HG02610 (cell line): ENCODE results near the gene ZNF853.

Source experiments
- ATAC-seq: cut with Tn5 transposase; IDR thresholded peaks from one replicate; pipeline ENCODE4 v1.9.1; 2021; ENCODE audit warnings: mild to moderate bottlenecking, moderate library complexity; ENCODE audit not compliant: unreplicated experiment

Gene ZNF853

GRCh38 chr7:6604458-6604857 lies 11.0 kb upstream of the ZNF853 start:
- no peak for ATAC-seq

- ATAC-seq: no peak
These were observed 8.4 kb upstream of the ZNF853 start for GRCh38 chr7:6606866-6607583.

- ATAC-seq: no peak
These were observed 7.8 kb upstream of the ZNF853 start for GRCh38 chr7:6607651-6608051.

- no peak for ATAC-seq
These were observed 7.3 kb upstream of the ZNF853 start for GRCh38 chr7:6608081-6608480.

GRCh38 chr7:6608794-6609193 lies 6.6 kb upstream of the ZNF853 start:
- ATAC-seq: no peak

- no peak for ATAC-seq
These were observed 2.6 kb upstream of the ZNF853 start for GRCh38 chr7:6612819-6613218.

GRCh38 chr7:6613706-6614105 lies 1.7 kb upstream of the ZNF853 start:
- no peak for ATAC-seq

- ATAC-seq: no peak
These were observed 529 bp downstream of the ZNF853 start for GRCh38 chr7:6615723-6616555.

GRCh38 chr7:6616854-6617643 lies 1.6 kb downstream of the ZNF853 start:
- no peak for ATAC-seq

- no peak for ATAC-seq
These were observed 3.2 kb downstream of the ZNF853 start for GRCh38 chr7:6618621-6619020.

- ATAC-seq: no peak
These were observed 4.6 kb downstream of the ZNF853 start for GRCh38 chr7:6619961-6620360.

- ATAC-seq: no peak
These were observed 6.1 kb downstream of the ZNF853 start for GRCh38 chr7:6621195-6622133.

- ATAC-seq: no peak
These were observed 6.8 kb downstream of the ZNF853 start for GRCh38 chr7:6622134-6622710.

GRCh38 chr7:6623589-6624245 lies 8.3 kb downstream of the ZNF853 start:
- no peak for ATAC-seq

- ATAC-seq: no peak
These were observed 8.8 kb downstream of the ZNF853 start for GRCh38 chr7:6624246-6624611.

- ATAC-seq: no peak
These were observed 12.6 kb downstream of the ZNF853 start for GRCh38 chr7:6628045-6628444.

- no peak for ATAC-seq
These were observed 14.8 kb downstream of the ZNF853 start for GRCh38 chr7:6630007-6630849.

GRCh38 chr7:6631605-6632004 lies 16.2 kb downstream of the ZNF853 start:
- ATAC-seq: no peak

- ATAC-seq: no peak
These were observed 18.6 kb downstream of the ZNF853 start for GRCh38 chr7:6634021-6634420.
